AG04449 (cell line): ENCODE data around the gene ADAM15.

Source experiments
- CTCF ChIA-PET: fragments of 350-600 bp; formaldehyde crosslinking; extraction: SDS; loops from one replicate; lab custom pipeline; 2021; ENCODE audit warnings: antibody characterized with exemption; lab: Yijun Ruan, JAX
- POLR2A ChIA-PET: fragments of 400-600, 350-600 bp; formaldehyde crosslinking; extraction: SDS; loops from one replicate; lab custom pipeline; 2020; ENCODE audit warnings: antibody characterized with exemption, inconsistent platforms; lab: Yijun Ruan, JAX
- DNase-seq: peaks from one replicate; pipeline ENCODE4 v3.0.0-alpha.2; 2010; ENCODE audit warnings: low read depth, low spot score
- H3K4me3 ChIP-seq: 2 replicates; pipeline ENCODE4 v1.5.1; 2011; ENCODE audit warnings: low read depth, mild to moderate bottlenecking, control low read depth, low read length
- CTCF ChIP-seq: IDR thresholded peaks from one replicate; pipeline ENCODE4 v1.5.1; 2011; ENCODE audit warnings: mild to moderate bottlenecking, moderate library complexity, low read length, control low read depth, inconsistent platforms; ENCODE audit not compliant: insufficient read depth; ENCODE audit errors: missing control alignments

The ADAM15 gene

GRCh38 chr1:155011437-155012025 lies 39.6 kb upstream of the ADAM15 start:
- CTCF ChIA-PET = interaction anchor here (2.0 kb wide), 1 partner anchor 74 kb away, joined by 6 read pairs; no protein-coding TSS in a partner anchor
- H3K4me3 ChIP-seq = no peak overlapping the region
- no peak for TF ChIP-seq CTCF
- POLR2A ChIA-PET = no interaction called here
- no peak for DNase-seq

- no peak for DNase-seq
- no peak overlapping the region for H3K4me3 ChIP-seq
- TF ChIP-seq CTCF = no peak
- POLR2A ChIA-PET = no interaction called here
- CTCF ChIA-PET = interaction anchor here (0.8 to 2.0 kb wide), 6 partner anchors 13 to 80 kb away, joined by 3 to 6 read pairs (median 4); partner anchors contain the start of gene SHC1
These were observed 39.0 kb upstream of the ADAM15 start for GRCh38 chr1:155012026-155012546.

GRCh38 chr1:155012776-155013602 lies 38.1 kb upstream of the ADAM15 start:
- CTCF ChIA-PET = interaction anchor here (0.7 to 2.0 kb wide), 8 partner anchors 9 to 79 kb away, joined by 3 to 6 read pairs (median 3); partner anchors contain the start of gene SHC1
- no peak for TF ChIP-seq CTCF
- no peak overlapping the region for H3K4me3 ChIP-seq
- POLR2A ChIA-PET = no interaction called here
- DNase-seq = no peak

GRCh38 chr1:155013632-155014031 lies 37.5 kb upstream of the ADAM15 start:
- no peak for DNase-seq
- TF ChIP-seq CTCF = no peak
- CTCF ChIA-PET = interaction anchor here (0.7 to 10.5 kb wide), 6 partner anchors 8 to 71 kb away, joined by 3 to 244 read pairs (median 3); partner anchors contain the start of genes LENEP, SHC1 and ZBTB7B
- POLR2A ChIA-PET = no interaction called here
- no peak overlapping the region for H3K4me3 ChIP-seq

GRCh38 chr1:155014709-155015508 lies 36.2 kb upstream of the ADAM15 start:
- ChIA-PET CTCF (interaction anchor here (1.0 to 10.5 kb wide), 9 partner anchors 14 to 75 kb away, joined by 3 to 244 read pairs (median 4); partner anchors contain the start of genes LENEP, PBXIP1, PYGO2 and ZBTB7B), POLR2A (interaction anchor here (0.8 to 1.1 kb wide), 2 partner anchors 53 to 70 kb away, joined by 4 to 5 read pairs; partner anchors contain the start of gene PYGO2)
- DNase-seq = no peak
- no peak overlapping the region for H3K4me3 ChIP-seq
- no peak for TF ChIP-seq CTCF
